ENCODE measurements around the gene GHDC.

- TF ChIP-seq EZH2 (IDR thresholded peaks at IDR 0.05) (no peak), POLR2AphosphoS5 (IDR thresholded peaks at IDR 0.05; ENCODE audit: borderline replicate concordance, low read depth, low read length) (no peak), FOXP2 (optimal IDR thresholded peaks at IDR 0.05; ENCODE audit: control extremely low read depth, extremely low read length, insufficient read depth) (no peak)
These were observed 20.0 kb downstream of the GHDC start for GRCh38 chr17:42174126-42174783.

Data from SK-N-MC (cell line).